Stimulated activated CD8-positive, alpha-beta memory T cell treated with anti-CD3 and anti-CD28 coated beads, Interleukin-4, amount 100 ng/mL, for 48 hours (primary cell): ENCODE results near the gene BTF3L4.
"Not testable (repeated sequence)": the region's sequence is repeated elsewhere in the genome, so short reads cannot be mapped to it uniquely, and the experiment has no call there.

Experiments
- DNase-seq: peaks from one replicate; pipeline ENCODE4 v3.0.0-alpha.2; 2020

The BTF3L4 gene

DNA sequence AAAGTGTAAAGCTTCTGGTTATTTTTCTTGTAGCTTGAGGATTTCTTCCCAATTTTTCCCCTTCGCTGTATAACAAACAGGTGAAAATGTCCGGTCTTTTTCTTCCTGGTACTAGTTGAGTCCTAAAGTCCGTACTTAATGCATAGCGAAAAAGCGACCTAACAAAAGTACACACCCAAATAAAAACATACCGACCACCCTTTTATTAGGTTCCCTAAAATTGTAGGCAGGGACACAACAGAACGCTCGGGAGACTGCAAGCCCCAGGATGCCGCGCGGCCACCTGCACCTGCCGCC lies 281 bp upstream of the BTF3L4 start:
- DNase-seq: no peak

DNA sequence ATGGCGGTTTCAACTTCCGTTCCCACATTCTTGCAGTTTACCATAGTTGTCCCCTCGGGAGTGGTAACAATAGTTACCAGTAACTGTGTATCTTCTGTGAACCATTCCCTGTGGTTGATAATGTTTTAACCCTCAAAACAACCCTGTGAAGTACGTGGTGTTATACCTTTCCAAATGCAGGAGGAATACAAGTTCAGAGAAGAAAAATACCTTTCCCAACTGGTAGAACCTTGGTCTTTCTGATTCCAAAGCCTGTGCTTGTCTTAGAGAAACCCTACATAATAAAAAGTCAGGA lies 789 bp downstream of the BTF3L4 start:
- DNase-seq: no peak

DNA sequence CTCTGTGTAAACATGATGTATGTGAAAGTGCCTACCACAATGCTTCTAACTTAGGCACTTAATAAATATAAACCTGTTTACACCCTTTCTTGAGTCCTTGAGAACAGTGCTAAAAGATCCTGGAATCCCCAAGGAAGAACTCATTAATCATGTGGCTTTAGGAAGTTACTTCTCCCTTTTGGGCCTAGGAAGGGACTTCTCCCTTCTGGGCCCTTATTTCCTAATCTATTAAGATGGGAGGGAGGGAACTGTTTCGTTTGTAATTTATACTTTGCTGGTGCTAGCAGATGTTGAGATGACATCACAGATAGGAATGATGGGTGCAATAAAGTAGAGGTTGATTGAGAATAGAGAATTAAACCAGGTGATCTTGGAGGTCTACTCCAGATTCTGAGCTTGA lies 1.2 kb downstream of the BTF3L4 start:
- DNase-seq: no peak

DNA sequence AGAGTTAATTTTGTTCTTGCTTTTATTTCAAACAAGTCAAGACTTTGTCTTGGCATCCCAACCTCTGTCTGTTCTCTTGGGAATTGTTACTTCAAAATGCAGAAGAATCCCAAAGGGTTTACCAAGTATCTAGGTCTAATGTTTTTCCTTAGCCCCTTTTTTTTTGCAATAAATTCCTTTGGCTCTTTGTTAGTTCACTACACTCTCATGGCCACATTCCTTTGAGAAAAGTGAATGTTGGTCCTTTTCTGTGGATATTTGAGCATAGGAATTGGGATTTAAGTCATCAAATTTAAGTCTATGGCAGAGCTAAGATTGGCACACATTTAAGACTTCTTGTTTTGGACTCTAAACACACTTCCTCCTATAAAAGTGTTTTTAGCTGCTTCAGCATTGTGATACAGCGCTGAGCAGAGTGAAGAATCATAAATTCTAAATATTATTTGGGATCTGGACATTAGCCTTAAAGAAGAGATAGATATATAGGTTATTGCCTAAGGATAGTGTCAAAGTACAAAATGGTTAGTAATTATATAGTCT lies 1.9 kb downstream of the BTF3L4 start:
- no peak for DNase-seq

DNA sequence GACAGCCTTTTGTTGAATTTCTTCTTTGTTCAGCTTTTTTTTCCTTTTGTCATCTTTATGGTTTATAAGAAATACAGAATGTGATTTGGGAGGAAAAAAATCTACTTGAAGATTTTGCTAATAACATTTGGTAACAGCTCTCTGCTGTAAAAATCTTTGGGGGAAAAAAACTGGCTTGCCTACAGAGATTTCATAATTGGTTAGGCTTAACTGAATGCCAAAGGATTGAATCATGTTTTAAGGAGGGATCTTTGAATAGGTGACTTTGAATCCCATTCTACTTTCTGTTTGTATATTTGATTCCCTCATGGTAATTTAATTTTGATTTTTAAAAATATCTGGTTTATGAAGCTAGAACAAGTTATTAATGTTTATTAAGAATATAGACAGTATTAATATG lies 3.2 kb downstream of the BTF3L4 start:
- no peak for DNase-seq

DNA sequence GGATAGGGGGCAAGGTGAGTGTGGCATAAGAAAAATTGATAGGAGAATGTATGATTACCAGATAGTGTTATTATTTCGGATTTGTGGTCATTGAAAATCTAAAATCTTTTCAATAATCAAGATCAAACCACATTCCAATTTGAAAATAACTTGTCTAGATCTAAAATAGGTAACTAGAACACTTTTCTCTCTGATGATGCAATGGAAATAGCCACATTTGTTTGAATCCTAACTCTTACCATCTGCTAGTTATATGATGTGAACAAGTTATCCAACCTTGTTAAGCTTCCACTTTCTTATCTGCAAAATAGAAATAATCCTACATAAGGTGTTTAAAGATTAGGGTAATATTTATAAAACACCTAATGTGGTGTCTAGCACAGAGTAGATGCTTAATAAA lies 3.8 kb downstream of the BTF3L4 start:
- no peak for DNase-seq

DNA sequence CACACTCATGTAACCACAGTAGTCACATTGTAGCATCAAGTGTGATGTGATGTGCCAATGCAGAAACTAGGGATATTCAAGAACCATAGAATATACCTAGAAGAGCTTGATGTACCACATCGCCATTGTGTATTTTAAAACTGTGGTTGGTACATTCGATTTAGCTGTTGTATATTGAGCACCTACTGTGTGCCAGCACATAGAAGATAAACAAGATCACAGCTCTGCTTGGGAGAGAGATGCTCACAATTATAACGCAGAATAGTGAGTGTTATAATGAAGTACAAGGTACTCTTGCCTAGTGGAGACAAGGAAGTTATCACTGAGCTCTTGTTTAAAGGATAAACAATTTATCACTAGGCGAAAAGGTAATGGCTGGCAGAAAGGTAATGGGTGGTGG lies 4.7 kb downstream of the BTF3L4 start:
- DNase-seq: no peak

DNA sequence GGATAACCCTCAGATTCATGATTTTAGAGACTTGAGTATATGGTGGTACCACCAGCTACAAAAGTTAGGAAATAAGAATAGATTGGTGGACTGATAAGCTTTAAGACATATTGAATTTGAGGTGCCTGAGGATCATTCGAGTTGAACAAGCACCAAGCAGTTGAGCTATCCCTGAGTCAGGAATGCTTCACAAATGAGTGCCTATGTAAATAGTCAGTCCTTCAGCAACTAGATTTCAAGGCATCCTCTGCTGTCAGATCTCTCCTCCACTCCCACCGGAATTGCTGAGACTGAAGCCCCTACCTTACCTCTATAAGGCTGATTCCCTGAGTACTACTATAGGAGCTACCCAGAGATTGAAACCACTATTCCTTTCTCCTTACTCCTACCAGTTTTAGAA lies 7.1 kb downstream of the BTF3L4 start:
- DNase-seq: no peak

DNA sequence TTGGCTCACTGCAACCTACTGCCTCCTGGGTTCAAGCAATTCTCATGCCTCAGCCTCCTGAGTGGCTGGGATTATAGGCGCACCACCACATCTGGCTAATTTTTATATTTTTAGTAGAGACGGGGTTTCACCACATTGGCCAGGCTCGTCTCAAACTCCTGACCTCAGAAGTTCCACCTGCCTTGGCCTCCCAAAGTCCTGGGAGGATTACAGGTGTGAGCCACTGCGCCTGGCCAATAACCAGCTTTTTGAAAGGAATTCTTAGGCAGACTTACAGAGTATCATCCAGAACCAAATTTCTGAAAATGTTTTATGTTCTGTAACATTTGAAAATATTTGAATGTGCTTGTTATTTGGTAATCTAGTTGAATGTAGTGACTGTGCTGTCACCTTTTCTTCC lies 14.6 kb downstream of the BTF3L4 start:
- no peak for DNase-seq

DNA sequence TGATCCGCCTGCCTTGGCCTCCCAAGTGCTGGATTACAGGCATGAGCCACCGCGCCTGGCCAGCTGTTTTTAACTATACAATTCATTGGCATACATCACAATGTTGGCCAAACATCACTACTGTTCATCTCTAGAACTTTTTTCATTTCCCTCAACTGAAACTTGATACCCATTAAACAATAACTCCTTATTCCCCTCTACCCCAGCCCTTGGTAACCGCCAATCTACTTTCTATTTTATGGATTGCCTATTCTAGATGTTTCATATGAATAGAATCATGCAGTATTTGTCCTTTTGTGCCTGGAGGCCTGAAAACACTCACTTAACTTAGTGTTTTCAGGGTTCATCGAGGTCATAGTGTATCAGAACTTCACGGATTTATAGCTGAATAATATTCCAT lies 16.2 kb downstream of the BTF3L4 start:
- no peak for DNase-seq

DNA sequence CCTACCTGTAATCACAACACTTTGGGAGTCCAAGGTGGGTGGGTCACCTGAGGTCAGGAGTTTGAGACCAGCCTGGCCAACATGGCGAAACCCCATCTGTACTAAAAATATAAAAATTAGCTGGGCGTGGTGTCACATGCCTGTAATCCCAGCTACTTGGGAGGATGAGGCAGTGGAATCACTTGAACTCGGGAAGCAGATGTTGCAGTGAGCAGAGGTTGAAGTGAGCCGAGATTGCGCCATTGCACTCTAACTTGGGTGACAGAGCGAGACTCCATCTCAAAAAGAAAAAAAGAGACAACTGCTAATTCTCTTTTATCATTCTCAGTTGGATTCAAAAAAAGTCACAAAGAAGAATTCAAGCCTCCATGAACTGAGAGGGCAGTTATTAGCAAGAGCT lies 21.2 kb downstream of the BTF3L4 start:
- not testable (repeated sequence) for DNase-seq

DNA sequence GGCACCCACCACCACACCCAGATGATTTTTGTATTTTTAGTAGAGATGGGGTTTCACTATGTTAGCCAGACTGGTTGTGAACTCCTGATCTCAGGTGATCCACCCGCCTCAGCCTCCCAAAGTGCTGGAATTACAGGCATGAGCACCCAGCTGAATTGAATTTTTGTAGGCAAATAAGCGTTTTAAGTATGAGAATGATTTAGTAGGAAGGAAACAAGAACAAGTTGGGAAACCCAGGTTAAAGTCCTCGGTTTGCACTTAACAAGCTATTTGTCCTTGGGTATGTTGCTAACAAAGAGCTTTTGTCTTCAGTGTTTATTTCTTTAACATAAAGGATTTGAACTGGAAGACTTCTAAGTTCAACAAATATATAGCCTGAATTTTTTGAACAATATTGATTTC lies 23.9 kb downstream of the BTF3L4 start:
- no peak for DNase-seq

DNA sequence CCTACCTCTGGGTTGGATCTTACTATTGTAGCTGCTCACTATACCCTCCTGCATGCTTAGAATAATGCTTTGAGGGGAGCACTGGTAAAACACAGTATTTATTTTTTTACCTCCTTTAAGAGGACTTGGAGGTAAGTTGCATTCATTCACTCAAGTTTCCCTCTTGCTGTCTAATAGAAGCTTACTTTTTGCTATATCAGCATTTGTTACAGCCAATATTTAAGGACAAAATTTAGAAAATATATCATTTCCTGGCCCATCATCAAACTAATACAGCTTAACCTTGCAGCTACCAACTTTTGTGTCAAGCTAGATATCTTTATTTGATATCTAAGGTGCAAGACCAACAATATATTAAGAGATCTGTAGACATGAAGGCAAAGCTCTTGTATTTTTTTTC lies 31.8 kb downstream of the BTF3L4 start:
- DNase-seq: not testable (repeated sequence)

DNA sequence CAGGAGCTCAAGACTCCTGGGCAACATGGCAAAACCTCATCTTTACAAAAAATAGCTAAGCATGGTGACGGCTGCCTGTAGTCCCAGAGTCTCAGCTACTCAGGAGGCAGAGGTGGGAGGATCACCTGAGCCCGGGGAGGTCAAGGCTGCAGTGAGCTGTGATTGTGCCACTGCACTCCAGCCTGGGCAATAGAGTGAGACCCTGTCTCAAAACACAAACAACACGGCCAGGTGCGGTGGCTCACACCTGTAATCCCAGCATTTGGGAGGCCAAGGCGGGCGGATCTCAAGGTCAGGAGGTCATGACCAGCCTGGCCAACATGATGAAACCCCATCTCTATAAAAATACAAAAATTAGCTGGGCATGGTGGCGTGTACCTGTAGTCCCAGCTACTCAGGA lies 38.2 kb downstream of the BTF3L4 start:
- not testable (repeated sequence) for DNase-seq

DNA sequence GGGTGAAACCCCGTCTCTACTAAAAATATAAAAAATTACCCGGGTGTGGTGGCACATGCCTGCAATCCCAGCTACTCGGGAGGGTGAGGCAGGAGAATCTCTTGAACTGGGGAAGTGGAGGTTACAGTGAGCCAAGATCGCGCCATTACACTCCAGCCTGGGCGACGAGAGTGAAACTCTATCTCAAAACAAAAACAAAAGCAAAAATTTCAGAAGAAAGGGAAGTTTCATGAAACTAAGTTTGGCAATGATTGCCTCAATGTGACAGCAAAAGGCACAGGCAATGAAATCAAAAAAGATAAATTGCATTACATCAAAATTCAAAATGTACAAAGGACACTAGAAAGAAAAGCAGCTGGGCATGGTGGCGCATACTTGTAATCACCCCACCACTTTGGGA lies 40.1 kb downstream of the BTF3L4 start:
- no peak for DNase-seq

DNA sequence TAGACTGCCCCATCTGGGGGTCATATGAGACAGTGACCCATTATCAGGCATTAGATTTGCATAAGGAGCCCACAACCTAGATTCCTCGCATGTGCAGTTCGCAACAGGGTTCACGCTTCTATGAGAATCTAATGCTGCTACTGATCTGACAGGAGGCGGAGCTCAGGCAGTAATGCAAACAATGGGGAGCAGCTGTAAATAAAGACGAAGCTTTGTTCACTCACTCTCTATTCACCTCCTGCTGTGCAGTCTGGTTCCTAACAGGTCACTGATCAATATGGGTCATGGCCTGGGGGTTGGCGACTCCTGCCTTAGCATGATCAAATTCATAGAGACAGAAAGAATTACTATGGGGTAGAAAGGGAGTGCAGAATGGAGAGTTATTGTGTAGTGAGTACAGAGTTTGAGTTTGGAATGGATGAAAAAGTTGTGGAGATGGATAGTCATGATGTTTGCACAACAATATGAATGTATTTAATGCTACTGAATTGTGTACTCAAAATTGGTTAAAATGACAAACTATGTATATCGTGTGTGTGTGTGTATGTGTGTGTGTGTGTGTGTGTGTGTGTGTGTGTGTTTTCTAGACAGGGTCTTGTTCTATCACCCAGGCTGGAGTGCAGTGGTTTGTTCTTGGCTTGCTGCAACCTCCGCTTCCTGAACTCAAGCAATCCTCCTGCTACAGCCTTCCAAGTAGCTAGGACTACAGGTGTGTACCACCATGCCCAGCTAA lies 42.2 kb downstream of the BTF3L4 start:
- no peak for DNase-seq

DNA sequence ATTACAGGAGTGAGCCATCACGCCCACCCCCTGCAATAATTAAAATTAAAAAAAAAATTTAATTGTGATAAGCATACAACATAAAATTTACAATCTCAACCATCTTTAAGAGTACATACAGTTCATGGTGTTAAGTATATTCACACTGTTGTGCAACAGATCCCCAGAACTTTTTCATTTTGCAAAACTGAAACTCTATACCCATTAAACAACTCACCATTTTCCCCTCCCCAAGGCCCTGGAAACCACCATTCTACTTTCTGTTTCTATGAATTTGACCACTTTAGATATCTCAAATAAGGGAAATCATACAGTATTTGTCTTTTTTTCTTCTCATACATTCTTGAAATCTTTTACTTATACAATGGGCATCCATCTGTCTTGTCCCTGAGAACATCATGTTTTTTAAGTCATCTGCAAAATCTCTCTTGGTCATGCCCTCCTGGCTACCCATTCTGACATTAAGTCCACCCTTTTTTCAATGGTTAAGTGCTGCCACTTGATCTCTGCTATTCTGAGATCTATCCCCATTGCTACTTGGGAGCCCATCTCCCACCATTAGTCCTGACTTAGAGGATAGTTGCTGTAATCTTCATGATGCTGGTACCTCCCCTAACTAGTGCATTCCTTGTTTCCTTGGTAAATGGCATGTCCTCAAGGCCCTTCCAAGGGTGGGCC lies 46.4 kb downstream of the BTF3L4 start:
- DNase-seq: no peak

DNA sequence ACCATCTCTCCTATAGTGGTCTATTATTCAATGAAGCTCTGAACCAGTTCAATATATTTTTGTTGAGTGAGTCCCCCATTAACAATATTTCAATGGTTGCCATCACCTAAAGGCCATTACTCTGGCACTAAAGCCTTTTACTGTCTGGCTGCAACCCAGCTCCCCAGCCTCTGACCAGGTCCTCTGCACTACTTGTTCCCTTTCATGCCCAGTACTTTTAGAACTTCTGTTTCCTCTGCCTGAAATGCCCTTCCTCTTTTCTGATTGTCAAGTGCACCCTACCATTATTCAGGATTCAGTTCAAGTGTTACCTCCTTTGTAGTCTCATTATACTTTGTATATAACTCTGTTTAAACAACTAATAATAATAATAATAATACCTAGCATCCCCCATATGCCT lies 55.4 kb downstream of the BTF3L4 start:
- no peak for DNase-seq

DNA sequence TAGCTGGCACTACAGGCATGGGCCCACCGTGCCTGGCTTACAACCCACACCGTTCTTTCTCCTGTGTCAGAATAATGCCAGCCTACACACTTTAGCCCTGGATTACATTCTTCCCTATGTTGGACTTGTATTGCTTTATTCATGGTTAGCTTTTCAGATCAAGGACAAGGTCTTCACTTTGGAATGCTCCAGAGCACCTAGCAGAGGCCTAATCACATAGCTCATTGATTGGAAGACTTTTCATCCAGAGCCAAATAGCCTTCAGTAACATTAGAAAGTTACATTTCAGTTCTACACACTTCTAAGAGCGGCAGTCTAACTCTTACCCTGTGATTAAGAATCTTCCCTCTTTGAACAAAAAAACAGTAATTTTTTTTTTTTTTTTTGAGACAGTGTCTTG lies 56.4 kb downstream of the BTF3L4 start:
- no peak for DNase-seq

DNA sequence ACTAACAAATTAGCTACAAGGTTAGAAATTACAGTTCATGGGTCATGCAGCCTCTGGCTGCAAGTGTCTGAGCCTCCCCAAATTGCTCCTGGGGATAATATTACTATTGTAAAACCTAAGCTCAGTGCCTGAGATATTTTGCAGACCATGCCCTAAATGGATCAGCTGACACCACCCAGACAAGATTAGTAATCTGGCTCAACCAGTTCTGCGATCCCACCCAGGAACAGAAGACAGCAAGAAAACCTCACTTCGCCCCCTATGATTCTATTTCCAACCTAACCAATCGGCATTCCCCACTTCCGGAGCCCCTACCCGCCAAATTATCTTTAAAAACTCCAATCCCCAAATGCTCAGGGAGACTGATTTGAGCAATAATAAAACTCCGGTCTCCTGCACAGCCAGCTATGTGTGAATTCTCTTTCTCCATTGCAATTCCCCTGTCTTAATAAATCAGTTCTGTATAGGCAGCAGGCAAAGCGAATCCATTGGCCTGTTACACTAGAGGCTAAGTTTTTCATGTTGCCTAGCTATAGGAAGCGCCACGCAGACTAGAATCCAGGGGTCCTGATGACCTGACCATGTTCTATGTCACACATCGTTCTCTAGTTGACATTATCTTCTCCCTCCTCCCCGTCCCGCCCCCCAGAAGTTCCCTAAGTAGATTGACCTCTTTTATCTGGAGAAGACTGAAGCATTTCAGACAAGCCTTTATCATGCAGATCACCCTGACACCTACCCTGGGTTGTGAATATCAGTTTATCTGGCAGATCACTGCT lies 63.4 kb downstream of the BTF3L4 start:
- DNase-seq: no peak

DNA sequence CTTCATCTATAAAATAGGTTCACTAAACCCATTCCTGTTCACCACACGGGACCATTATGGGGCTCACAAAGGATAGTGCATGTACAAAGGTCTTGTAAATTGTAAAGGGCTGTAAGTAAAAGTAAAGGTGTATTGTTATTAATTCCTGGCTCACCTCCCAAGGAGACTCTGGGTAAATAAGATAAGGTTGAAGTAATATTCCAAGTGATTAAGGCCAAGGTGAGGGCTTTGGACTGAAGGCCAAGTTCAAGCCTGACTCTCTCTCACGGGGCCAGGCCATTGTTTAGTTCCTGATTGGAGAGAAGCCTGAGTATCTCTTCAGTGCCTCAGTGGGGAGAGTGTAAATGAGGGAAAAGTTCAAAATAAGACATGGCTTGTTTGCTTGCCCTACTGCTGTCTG lies 66.3 kb downstream of the BTF3L4 start:
- DNase-seq: no peak

DNA sequence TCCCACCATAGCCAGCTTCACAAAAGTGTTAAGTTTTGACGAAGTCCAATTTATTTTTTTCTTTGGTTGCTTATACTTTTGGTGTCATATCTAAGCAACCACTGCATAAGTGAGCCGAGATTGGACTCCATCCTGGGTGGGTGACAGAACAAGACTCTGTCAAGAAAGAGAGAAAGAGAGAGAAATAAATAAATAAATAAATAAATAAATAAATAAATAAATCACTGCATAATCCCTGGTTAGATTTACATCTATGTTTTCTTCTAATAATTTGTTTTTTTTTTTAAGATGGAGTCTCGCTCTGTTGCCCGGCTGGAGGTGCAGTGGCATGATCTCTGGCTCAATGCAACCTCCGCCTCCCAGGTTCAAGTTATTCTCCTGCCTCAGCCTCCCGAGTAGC lies 67.5 kb downstream of the BTF3L4 start:
- no peak for DNase-seq

DNA sequence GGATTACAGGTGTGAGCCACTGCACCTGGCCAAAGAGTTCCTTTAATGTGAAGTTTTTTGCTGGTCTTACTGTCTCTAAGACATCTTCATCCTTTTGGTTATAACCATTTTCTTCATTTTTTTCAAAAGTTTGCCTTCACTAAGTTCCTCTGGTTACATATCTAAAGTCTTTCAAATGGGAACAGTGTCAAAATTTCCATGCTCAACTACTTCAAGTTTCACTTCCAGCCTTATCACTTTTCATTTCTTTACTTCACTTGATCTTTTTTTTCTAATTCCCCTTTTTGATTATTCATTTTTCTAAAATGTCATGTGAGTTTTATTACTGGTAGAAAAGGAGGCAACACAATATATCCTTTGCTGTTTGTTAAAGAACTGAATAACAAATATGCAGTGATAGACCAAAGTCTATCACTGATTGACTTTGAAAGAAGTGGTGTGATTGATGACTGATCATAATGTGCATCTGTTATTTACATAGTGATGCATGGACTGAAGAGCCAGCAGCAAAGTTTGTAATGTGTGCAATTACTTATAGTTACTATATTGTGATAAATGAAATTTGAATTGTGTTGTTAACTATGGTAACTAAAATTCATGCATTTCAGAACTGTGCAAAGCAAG lies 69.8 kb downstream of the BTF3L4 start:
- no peak for DNase-seq
